Myometrial cell (primary cell): ENCODE data around the gene SH2D1A. TPM values are rescaled to one million over a fixed set of nuclear protein-coding genes. Genes with fewer than 3 reads are reported as not detected.

Experiments used
- total RNA-seq: library from RNA; depleted of rRNA; stranded (reverse); fragments of >200 nt; gene quantifications from 2 replicates; pipeline ENCODE4 v1.2.3, GENCODE V29; 2015

The SH2D1A gene
- not detected in 2 replicates for total RNA-seq

GRCh38 chrX:124346117-124346876, at the start of gene SH2D1A:
Gene SH2D1A, plus strand, starts transcription at chrX:124346563. Its CDS starts 80 bp downstream, at chrX:124346643.

GRCh38 chrX:124332481-124333424, 13.6 kb upstream of the SH2D1A start, which contains the start of gene TEX13D:
Gene TEX13D, plus strand, starts transcription at chrX:124332660. Its CDS starts 258 bp downstream, at chrX:124332918.

Other genes with a start within 250 kb of the SH2D1A start
- gene TEX13D, start 13.9 kb upstream of the SH2D1A start, total RNA-seq: not detected in 2 replicates